K562 (cell line): Measurements from ENCODE around the gene GJC2. TPM values are rescaled to one million over a fixed set of nuclear protein-coding genes. Genes with fewer than 3 reads are reported as not detected.
A peak's percentile ranks its signal among the peaks of the same experiment; 100 is the strongest.

Experiments
- ATAC-seq: fragments of 200-7000 bp; cut with Tn5 transposase; 3 replicates; pipeline ENCODE4 v1.9.1; 2020; ENCODE audit warnings: moderate library complexity
- BruUV-seq: library from RNA; stranded (reverse); fragments of 400-500 nt; replicated peaks from 2 replicates; lab custom pipeline; 2021; lab: Mats Ljungman, UMichigan
- CTCF ChIA-PET: fragments of 300-600 bp; formaldehyde crosslinking; extraction: SDS; loops from one replicate; lab custom pipeline; 2021; ENCODE audit warnings: low intra/inter-chr PET ratio; lab: Yijun Ruan, JAX
- POLR2A ChIA-PET: fragments of 300-600, 350-650 bp; sonication (Branson Sonifier 250); formaldehyde crosslinking; extraction: SDS; loops from one replicate; lab custom pipeline; 2021; ENCODE audit warnings: antibody characterized with exemption, inconsistent platforms; lab: Yijun Ruan, JAX
- DNase-seq, 4 experiments: peaks; one replicate each; pipeline versions ENCODE4 v3.0.0 to v3.0.0-alpha.2; 2011 to 2018; ENCODE audit warnings: low spot score in 3 of 4, mixed read lengths in 3 of 4; ENCODE audit errors: extremely low read depth in 1 of 4
- FAIRE-seq: peaks from 2 replicates; lab custom pipeline; 2011; peaks lifted over from hg19 to GRCh38; lab: Jason Lieb, UNC
- H2AFZ ChIP-seq: 2 replicates; pipeline ENCODE4 v1.6.0; 2011; ENCODE audit warnings: low read depth, low read length, control low read depth, inconsistent platforms
- H3K27ac ChIP-seq: fragments of 200-600 bp; 3 replicates; pipeline ENCODE4 v1.8.0; 2011; ENCODE audit warnings: low read depth, mild to moderate bottlenecking, control low read depth, inconsistent platforms, low read length, moderate library complexity, mixed read lengths; ENCODE audit errors: extremely low read depth
- H3K27me3 ChIP-seq, 2 experiments: fragments of 300-600 bp in 1 of 2; 2 replicates in 1 of 2; 3 replicates in 1 of 2; pipeline versions ENCODE4 v1.6.0 to v1.8.0; 2011; ENCODE audit warnings: inconsistent platforms in 2 of 2, low read length in 2 of 2, mild to moderate bottlenecking in 1 of 2, mixed read lengths in 1 of 2, moderate library complexity in 1 of 2; ENCODE audit not compliant: control insufficient read depth in 2 of 2, insufficient read depth in 2 of 2
- H3K36me3 ChIP-seq: fragments of 300-600 bp; 3 replicates; pipeline ENCODE4 v1.8.0; 2011; ENCODE audit warnings: mild to moderate bottlenecking, low read length, inconsistent platforms; ENCODE audit not compliant: control insufficient read depth, insufficient read depth
- H3K4me1 ChIP-seq, 2 experiments: fragments of 200-600 bp in 1 of 2; replicated peaks in 1 of 2; 2 replicates in 1 of 2; 3 replicates in 1 of 2; pipeline versions ENCODE4 v1.5.1 to v1.8.0; 2011; ENCODE audit warnings: inconsistent platforms in 2 of 2, low read length in 2 of 2, mild to moderate bottlenecking in 1 of 2, mixed read lengths in 1 of 2, moderate library complexity in 1 of 2; ENCODE audit not compliant: control insufficient read depth in 2 of 2, insufficient read depth in 2 of 2
- H3K4me2 ChIP-seq: 2 replicates; pipeline ENCODE4 v1.6.1; 2011; ENCODE audit warnings: low read length, control low read depth, inconsistent platforms, mixed read lengths; ENCODE audit not compliant: insufficient read depth
- H3K4me3 ChIP-seq: fragments of 200-600 bp; sonication (generic), shearing (Covaris generic); 2 replicates; pipeline ENCODE4 v1.5.1; 2016; ENCODE audit warnings: control low read depth, inconsistent platforms
- H3K79me2 ChIP-seq: fragments of 200-600 bp; 3 replicates; pipeline ENCODE4 v1.8.0; 2011; ENCODE audit warnings: low read length, inconsistent platforms; ENCODE audit not compliant: control insufficient read depth, insufficient read depth
- H3K9ac ChIP-seq, 2 experiments: 2 replicates each; pipeline versions ENCODE4 v1.6.0 to v1.6.1; 2011; ENCODE audit warnings: low read depth in 2 of 2, low read length in 2 of 2, control low read depth in 1 of 2, inconsistent platforms in 1 of 2, mild to moderate bottlenecking in 1 of 2, mixed read lengths in 1 of 2; ENCODE audit not compliant: insufficient read depth in 1 of 2
- H3K9me1 ChIP-seq: one replicate; pipeline ENCODE4 v1.6.0; 2011; ENCODE audit warnings: inconsistent platforms, mild to moderate bottlenecking, low read length, moderate library complexity; ENCODE audit not compliant: control insufficient read depth, insufficient read depth
- H3K9me3 ChIP-seq: replicated peaks from 2 replicates; pipeline ENCODE4 v1.5.1; 2011; ENCODE audit warnings: low read depth, low read length, inconsistent platforms; ENCODE audit not compliant: control insufficient read depth, insufficient read depth
- H4K20me1 ChIP-seq: replicated peaks from 2 replicates; pipeline ENCODE4 v1.6.1; 2011; ENCODE audit warnings: low read length, inconsistent platforms, mixed read lengths; ENCODE audit not compliant: control insufficient read depth, insufficient read depth
- KLF16 ChIP-seq: IDR thresholded peaks from 2 replicates; pipeline ENCODE4 v1.6.1; 2016; ENCODE audit warnings: antibody characterized with exemption
- ZBTB7A ChIP-seq: IDR thresholded peaks from 2 replicates; pipeline ENCODE4 v1.6.1; 2011; ENCODE audit warnings: low read depth, mild to moderate bottlenecking, low read length, moderate library complexity, borderline replicate concordance; ENCODE audit not compliant: control insufficient read depth
- ZNF785 ChIP-seq: fragments of 250-450 bp; sonication (Bioruptor Pico); IDR thresholded peaks from 2 replicates; pipeline ENCODE4 v1.4.0; 2020; ENCODE audit warnings: mild to moderate bottlenecking
- WGBS: fragments of 100-300 bp; shearing (Covaris generic); methylation state at CpG from one replicate; pipeline ENCODE4 v1.1.6; 2016; ENCODE audit warnings: low coverage, mixed read lengths; ENCODE audit not compliant: insufficient coverage; ENCODE audit errors: missing lambda C conversion rate; 5-methylcytosine and 5-hydroxymethylcytosine counted together
- in situ Hi-C: fragments of 300-500 bp; cut with MboI; formaldehyde crosslinking; loops from 4 replicates; pipeline ENCODE4 v1.15.0; 2018; ENCODE audit warnings: inconsistent platforms, mixed read lengths
- intact Hi-C: fragments of 100-400 bp; cut with micrococcal nuclease; formaldehyde crosslinking; loops from 2 replicates; pipeline ENCODE4 v1.14.2; 2022
- polyA plus RNA-seq, 8 experiments: library from polyadenylated mRNA; depleted of rRNA in 4 of 8; stranded (reverse) in 5 of 8; unstranded in 3 of 8; fragments of >200 nt; fragmentation: Nextera tagmentation in 2 of 8; fragmentation: Illumina TruSeq in 1 of 8; extraction: Ambion mirVana in 2 of 8; extraction: Trizol in 1 of 8; gene quantifications; 2 replicates each; pipeline versions ENCODE4 v1.2.1 to v1.2.3, GENCODE V29; 2011 to 2014; ENCODE audit warnings: inconsistent platforms in 1 of 8, missing spikeins in 1 of 8
- total RNA-seq, 7 experiments: library from RNA; depleted of rRNA in 6 of 7; stranded (reverse); fragments of >200 nt in 6 of 7; fragmentation: Illumina TruSeq in 2 of 7; extraction: Trizol in 2 of 7; gene quantifications; 2 replicates each; pipeline versions ENCODE4 v1.2.1 to v1.2.3, GENCODE V29; 2011 to 2021; ENCODE audit warnings: low replicate concordance in 1 of 7
- TF ChIP-seq, protein P1 (sequence below): sonication (generic); formaldehyde crosslinking; IDR thresholded peaks from 2 replicates; pipeline ENCODE4 v1.8.0; 2023; ENCODE audit warnings: missing genetic modification reagents, mild to moderate bottlenecking, borderline replicate concordance
- TF ChIP-seq, protein P2 (sequence below): sonication (generic); formaldehyde crosslinking; IDR thresholded peaks from 2 replicates; pipeline ENCODE4 v1.8.0; 2022; ENCODE audit warnings: mild to moderate bottlenecking, missing genetic modification reagents

The GJC2 gene
- total and polyA plus RNA-seq, 9 of the 15 experiments (the other 6 are each of a cell fraction or from before 2014, with no cell fraction given): 0.03 to 0.62 (median 0.11) TPM; not detected in 2

DNA sequence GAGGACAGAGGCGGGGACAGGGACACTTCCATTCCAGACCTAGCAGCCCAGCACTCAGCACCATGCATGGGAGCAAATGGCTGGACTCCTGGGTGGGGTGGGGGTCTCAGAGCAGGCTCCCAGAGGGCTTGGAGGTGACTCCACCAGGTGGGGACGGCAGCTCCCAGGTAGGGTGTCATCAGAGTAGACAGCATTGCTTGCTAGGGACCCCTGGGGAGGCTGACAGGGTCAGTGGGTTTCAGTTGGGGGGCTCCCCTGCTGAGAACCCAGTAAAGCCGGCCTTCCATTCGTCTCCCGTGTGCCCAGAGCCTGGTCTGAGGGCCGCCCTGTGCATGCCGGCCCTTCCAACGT lies 4.8 kb upstream of the GJC2 start:
- Histone ChIP-seq H3K9me3 (no peaks in the 10 kb centered on the region), H3K4me2 (peak overlapping the region; percentile 74), H4K20me1 (peaks cover 68% of the 10 kb centered on the region), H3K9ac (peak overlapping the region; percentile 37 to 86), H3K79me2 (peaks cover 94% of the 10 kb centered on the region), H2AFZ (no peak overlapping the region), H3K4me1 (peaks cover 67 to 98% of the 10 kb centered on the region in 2 experiments), H3K4me3 (no peak overlapping the region), H3K27ac (peak overlapping the region; percentile 58), H3K27me3 (no peaks in the 10 kb centered on the region), H3K36me3 (peaks cover 63% of the 10 kb centered on the region; the same call in 2 of the 3 replicates), H3K9me1 (peaks cover 24% of the 10 kb centered on the region)
- BruUV-seq: no TSS peak
- WGBS: 41% methylated on average over 8 of the region's 8 CpGs
- no peak for TF ChIP-seq ZNF785 (CRISPR knock-in tag)
- TF ChIP-seq KLF16: no peak
- TF ChIP-seq, protein P1, sequence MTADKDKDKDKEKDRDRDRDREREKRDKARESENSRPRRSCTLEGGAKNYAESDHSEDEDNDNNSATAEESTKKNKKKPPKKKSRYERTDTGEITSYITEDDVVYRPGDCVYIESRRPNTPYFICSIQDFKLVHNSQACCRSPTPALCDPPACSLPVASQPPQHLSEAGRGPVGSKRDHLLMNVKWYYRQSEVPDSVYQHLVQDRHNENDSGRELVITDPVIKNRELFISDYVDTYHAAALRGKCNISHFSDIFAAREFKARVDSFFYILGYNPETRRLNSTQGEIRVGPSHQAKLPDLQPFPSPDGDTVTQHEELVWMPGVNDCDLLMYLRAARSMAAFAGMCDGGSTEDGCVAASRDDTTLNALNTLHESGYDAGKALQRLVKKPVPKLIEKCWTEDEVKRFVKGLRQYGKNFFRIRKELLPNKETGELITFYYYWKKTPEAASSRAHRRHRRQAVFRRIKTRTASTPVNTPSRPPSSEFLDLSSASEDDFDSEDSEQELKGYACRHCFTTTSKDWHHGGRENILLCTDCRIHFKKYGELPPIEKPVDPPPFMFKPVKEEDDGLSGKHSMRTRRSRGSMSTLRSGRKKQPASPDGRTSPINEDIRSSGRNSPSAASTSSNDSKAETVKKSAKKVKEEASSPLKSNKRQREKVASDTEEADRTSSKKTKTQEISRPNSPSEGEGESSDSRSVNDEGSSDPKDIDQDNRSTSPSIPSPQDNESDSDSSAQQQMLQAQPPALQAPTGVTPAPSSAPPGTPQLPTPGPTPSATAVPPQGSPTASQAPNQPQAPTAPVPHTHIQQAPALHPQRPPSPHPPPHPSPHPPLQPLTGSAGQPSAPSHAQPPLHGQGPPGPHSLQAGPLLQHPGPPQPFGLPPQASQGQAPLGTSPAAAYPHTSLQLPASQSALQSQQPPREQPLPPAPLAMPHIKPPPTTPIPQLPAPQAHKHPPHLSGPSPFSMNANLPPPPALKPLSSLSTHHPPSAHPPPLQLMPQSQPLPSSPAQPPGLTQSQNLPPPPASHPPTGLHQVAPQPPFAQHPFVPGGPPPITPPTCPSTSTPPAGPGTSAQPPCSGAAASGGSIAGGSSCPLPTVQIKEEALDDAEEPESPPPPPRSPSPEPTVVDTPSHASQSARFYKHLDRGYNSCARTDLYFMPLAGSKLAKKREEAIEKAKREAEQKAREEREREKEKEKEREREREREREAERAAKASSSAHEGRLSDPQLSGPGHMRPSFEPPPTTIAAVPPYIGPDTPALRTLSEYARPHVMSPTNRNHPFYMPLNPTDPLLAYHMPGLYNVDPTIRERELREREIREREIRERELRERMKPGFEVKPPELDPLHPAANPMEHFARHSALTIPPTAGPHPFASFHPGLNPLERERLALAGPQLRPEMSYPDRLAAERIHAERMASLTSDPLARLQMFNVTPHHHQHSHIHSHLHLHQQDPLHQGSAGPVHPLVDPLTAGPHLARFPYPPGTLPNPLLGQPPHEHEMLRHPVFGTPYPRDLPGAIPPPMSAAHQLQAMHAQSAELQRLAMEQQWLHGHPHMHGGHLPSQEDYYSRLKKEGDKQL: no peak
- TF ChIP-seq, protein P2, sequence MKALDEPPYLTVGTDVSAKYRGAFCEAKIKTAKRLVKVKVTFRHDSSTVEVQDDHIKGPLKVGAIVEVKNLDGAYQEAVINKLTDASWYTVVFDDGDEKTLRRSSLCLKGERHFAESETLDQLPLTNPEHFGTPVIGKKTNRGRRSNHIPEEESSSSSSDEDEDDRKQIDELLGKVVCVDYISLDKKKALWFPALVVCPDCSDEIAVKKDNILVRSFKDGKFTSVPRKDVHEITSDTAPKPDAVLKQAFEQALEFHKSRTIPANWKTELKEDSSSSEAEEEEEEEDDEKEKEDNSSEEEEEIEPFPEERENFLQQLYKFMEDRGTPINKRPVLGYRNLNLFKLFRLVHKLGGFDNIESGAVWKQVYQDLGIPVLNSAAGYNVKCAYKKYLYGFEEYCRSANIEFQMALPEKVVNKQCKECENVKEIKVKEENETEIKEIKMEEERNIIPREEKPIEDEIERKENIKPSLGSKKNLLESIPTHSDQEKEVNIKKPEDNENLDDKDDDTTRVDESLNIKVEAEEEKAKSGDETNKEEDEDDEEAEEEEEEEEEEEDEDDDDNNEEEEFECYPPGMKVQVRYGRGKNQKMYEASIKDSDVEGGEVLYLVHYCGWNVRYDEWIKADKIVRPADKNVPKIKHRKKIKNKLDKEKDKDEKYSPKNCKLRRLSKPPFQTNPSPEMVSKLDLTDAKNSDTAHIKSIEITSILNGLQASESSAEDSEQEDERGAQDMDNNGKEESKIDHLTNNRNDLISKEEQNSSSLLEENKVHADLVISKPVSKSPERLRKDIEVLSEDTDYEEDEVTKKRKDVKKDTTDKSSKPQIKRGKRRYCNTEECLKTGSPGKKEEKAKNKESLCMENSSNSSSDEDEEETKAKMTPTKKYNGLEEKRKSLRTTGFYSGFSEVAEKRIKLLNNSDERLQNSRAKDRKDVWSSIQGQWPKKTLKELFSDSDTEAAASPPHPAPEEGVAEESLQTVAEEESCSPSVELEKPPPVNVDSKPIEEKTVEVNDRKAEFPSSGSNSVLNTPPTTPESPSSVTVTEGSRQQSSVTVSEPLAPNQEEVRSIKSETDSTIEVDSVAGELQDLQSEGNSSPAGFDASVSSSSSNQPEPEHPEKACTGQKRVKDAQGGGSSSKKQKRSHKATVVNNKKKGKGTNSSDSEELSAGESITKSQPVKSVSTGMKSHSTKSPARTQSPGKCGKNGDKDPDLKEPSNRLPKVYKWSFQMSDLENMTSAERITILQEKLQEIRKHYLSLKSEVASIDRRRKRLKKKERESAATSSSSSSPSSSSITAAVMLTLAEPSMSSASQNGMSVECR (CRISPR knock-in tag): peak; percentile 21; the same call in 1 of the 2 replicates
- TF ChIP-seq ZBTB7A: 0 out of 2 replicates have a peak, but pooled peaks have one; percentile 16
- DNase-seq: no peak
- FAIRE-seq: peak; percentile 70
- intact Hi-C loops (loop anchor here (1.0 kb wide), 1 partner anchor 19 kb away; no protein-coding TSS in a partner anchor), in situ Hi-C loops (no loop called here)
- ATAC-seq: no peak
- ChIA-PET CTCF (no interaction called here), POLR2A (interaction anchor here (0.7 to 6.0 kb wide), 10 partner anchors 9 to 314 kb away, joined by 3 to 47 read pairs (median 4); partner anchors contain the start of genes ARF1 and IBA57)
